NCI-H69 (cell line): ENCODE results near the gene CATSPERZ.

ENCODE experiments used
- DNase-seq: peaks from one replicate; lab custom pipeline; 2025; lab: John Stamatoyannopoulos, UW

CATSPERZ gene

GRCh38 chr11:64299847-64300648 is at the start of gene CATSPERZ:
CATSPERZ (plus strand) TSS chr11:64300358; CDS start chr11:64300411, 53 bp downstream.
- no peak for DNase-seq

GRCh38 chr11:64250415-64251015 is 49.6 kb upstream of the CATSPERZ start:
- peak; percentile 83 for DNase-seq

GRCh38 chr11:64251016-64251752 is 49.0 kb upstream of the CATSPERZ start, which contains the start of gene PLCB3:
PLCB3 (plus strand) TSS chr11:64251530; CDS start chr11:64251650, 120 bp downstream.
- DNase-seq, result peak; percentile 77

GRCh38 chr11:64251753-64252002 is 48.5 kb upstream of the CATSPERZ start:
- no peak for DNase-seq

GRCh38 chr11:64252003-64252872 is 47.9 kb upstream of the CATSPERZ start:
- peak; percentile 74 for DNase-seq

GRCh38 chr11:64253043-64253442 is 47.1 kb upstream of the CATSPERZ start:
- no peak for DNase-seq

- DNase-seq, result no peak
Observed at GRCh38 chr11:64253481-64253880, 46.7 kb upstream of the CATSPERZ start.

- DNase-seq, result no peak
Observed at GRCh38 chr11:64254326-64254725, 45.8 kb upstream of the CATSPERZ start.

- no peak for DNase-seq
Observed at GRCh38 chr11:64255135-64256128, 44.7 kb upstream of the CATSPERZ start.

GRCh38 chr11:64256300-64256699 is 43.9 kb upstream of the CATSPERZ start:
- no peak for DNase-seq

- DNase-seq, result no peak
Observed at GRCh38 chr11:64258356-64258755, 41.8 kb upstream of the CATSPERZ start.

- DNase-seq, result no peak
Observed at GRCh38 chr11:64258946-64259532, 41.1 kb upstream of the CATSPERZ start.

GRCh38 chr11:64259533-64260067 is 40.6 kb upstream of the CATSPERZ start:
- no peak for DNase-seq

- DNase-seq, result no peak
Observed at GRCh38 chr11:64260147-64260708, 39.9 kb upstream of the CATSPERZ start.

- no peak for DNase-seq
Observed at GRCh38 chr11:64261556-64262080, 38.5 kb upstream of the CATSPERZ start.

GRCh38 chr11:64262271-64263002 is 37.7 kb upstream of the CATSPERZ start:
- DNase-seq, result no peak

- no peak for DNase-seq
Observed at GRCh38 chr11:64263021-64263946, 36.9 kb upstream of the CATSPERZ start.

- DNase-seq, result no peak
Observed at GRCh38 chr11:64263947-64264317, 36.2 kb upstream of the CATSPERZ start.
